Hematopoietic multipotent progenitor cell treated with erythropoietin and hydrocortisone succinate and interleukin-3 and kit ligand, for 4 days (in vitro differentiated cells): Measurements from ENCODE around the gene PIP4K2C.
"Not testable (repeated sequence)": the region's sequence is repeated elsewhere in the genome, so short reads cannot be mapped to it uniquely, and the experiment has no call there.

Source experiments
- DNase-seq: peaks from one replicate; pipeline ENCODE4 v3.0.0-alpha.2; 2015

PIP4K2C gene

GRCh38 chr12:57560516-57560915 is 30.5 kb upstream of the PIP4K2C start:
- no peak for DNase-seq

DNA sequence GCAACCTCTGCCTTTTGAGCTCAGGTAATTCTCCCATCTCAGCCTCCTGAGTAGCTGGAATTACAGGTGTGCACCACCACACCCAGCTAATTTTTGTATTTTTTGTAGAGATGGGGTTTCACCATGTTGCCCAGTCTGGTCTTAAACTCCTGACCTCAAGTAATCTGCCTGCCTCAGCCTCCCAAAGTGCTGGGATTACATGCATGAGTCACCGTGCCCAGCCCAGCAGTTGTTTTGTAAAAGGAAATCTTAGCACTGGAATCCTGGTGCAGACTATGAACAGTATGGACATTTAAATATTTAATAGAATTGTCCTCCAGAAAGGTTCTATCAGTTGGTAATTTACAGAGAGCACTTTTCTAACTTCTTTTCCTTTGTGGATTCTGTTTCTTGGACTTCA is 29.9 kb upstream of the PIP4K2C start:
- not testable (repeated sequence) for DNase-seq

- DNase-seq, result peak; percentile 35
Measured at GRCh38 chr12:57563358-57563757, 27.6 kb upstream of the PIP4K2C start.

DNA sequence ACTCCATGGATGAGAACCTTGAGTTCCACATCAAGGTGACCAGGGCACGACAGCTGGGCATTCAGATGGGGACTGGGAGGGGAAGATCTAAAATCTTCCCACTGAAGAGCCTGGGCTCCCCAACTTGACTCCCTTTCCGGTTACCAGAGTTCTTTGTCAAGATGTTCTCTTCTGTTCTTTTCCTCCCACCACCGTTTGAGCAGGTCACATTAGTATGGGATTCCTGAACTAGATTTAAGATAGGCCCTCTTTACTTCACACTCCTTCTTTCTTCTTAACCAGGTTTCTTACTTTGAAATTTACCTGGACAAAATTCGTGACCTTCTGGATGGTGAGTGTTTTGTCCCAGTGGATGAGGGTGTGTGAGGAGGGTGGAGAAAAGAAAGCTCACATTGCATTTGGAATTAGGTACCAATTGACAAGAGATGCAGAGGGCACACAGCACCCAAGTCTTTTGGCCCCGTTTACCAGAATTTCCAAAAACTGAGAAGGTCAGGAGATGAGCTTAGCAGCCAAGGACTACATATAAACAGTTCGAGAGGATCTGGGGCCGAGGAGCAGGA is 26.7 kb upstream of the PIP4K2C start:
- no peak for DNase-seq

GRCh38 chr12:57568838-57569237 is 22.2 kb upstream of the PIP4K2C start:
- DNase-seq, result no peak

DNA sequence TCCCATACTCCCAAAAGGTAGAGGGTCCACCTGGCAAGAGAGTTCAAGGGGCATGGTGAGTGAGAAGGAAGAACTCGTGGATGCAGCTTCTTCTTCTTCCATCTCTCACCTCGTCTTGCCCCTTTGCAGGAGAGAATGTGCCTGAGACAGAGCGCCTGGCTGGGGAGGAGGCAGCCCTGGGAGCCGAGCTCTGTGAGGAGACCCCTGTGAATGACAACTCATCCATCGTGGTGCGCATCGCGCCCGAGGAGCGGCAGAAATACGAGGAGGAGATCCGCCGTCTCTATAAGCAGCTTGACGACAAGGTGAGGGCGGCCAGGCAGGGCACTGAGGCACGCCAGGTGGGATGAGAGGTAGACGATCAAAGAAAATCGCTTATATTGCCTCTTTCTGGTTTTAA is 21.1 kb upstream of the PIP4K2C start:
- DNase-seq, result no peak

- DNase-seq, result not testable (repeated sequence)
Measured at GRCh38 chr12:57570438-57570837, 20.6 kb upstream of the PIP4K2C start.

DNA sequence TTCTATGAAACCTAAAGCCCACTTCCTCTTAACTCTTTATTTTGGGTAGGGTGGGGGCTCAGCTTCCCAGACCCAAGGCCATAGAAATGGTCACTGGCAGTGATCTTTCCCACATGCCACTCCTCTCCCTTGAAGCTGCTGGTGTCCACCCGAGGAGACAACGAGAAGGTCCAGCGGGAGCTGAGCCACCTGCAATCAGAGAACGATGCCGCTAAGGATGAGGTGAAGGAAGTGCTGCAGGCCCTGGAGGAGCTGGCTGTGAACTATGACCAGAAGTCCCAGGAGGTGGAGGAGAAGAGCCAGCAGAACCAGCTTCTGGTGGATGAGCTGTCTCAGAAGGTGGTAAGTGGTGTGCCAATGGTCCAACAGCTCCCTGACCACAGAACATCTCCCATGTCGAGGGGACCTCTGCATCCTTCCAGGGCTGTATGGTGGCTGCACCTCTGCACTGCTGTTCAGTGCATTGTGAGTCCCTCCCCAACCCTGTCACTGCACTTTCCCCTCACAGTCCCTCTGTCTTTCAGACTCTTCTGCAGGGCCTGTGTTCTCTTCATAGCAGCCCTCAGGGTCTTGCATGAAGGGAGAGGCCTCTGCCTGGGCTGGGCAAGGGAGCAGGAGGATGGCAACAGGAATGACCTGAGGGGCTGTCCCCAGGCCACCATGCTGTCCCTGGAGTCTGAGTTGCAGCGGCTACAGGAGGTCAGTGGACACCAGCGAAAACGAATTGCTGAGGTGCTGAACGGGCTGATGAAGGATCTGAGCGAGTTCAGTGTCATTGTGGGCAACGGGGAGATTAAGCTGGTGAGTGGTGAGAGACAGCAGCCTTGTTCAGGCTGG is 18.8 kb upstream of the PIP4K2C start:
- DNase-seq, result no peak

DNA sequence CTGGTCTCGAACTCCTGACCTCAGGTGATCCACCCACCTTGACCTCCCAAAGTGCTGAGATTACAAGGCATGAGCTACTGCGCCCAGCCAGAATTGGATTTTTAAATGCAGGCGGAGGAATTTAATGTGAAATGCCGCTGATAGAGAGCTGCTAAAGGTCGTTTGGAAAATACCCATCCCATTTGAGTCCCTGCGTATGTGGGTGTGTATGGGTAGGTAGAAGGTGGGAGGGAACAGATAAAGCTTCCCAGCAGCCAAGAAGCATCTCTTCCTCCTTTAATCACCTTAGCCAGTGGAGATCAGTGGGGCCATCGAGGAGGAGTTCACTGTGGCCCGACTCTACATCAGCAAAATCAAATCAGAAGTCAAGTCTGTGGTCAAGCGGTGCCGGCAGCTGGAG is 16.2 kb upstream of the PIP4K2C start:
- no peak for DNase-seq

GRCh38 chr12:57575771-57576612 is 15.0 kb upstream of the PIP4K2C start:
- DNase-seq, result no peak

DNA sequence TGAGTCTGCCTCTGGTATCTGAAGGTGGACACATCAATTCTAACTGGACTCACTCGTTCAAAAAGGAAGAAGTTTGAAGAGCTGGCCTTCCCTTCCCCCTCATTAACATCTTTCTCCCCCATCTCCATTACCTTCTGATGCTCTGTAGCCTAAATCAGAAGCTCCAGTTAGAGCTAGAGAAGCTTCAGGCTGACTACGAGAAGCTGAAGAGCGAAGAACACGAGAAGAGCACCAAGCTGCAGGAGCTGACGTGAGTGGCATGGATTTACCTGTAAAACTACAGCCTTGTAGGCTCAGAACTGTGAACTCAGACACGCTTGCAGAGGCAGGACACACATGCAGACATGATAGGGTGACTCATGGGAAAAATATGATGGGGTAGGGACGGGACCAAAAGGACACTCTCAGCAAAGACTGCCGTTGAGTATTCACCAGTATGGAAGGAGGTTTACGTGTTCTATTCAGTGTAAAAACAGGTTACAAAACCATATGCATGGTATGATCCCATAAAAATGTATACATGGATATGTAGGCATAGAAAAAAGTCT is 14.3 kb upstream of the PIP4K2C start:
- DNase-seq, result no peak

GRCh38 chr12:57577981-57578758 is 12.8 kb upstream of the PIP4K2C start:
- no peak for DNase-seq

DNA sequence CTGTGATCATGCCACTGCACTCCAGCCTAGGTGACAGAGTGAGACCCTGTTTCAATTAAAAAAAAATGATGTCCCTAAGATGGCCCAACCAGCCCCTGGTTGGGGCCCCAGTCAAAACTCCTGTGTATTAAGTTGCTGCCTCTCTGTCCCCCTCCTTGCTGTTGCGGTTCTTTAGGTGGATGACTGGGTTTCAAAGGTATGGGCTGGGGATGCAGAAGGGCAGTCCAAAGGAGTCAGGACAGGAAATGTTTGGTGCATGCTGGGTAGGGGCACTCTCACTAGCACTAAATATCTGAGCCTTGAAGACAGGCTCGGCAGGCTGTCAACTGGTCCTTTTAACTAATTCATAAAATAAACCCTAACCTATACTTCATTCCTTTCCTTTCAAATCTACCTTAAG is 12.0 kb upstream of the PIP4K2C start:
- DNase-seq, result no peak

- DNase-seq, result no peak
Measured at GRCh38 chr12:57579677-57580465, 11.1 kb upstream of the PIP4K2C start.

- no peak for DNase-seq
Measured at GRCh38 chr12:57580466-57580795, 10.6 kb upstream of the PIP4K2C start.

- no peak for DNase-seq
Measured at GRCh38 chr12:57581802-57582201, 9.2 kb upstream of the PIP4K2C start.

GRCh38 chr12:57582440-57582839 is 8.6 kb upstream of the PIP4K2C start:
- DNase-seq, result no peak

DNA sequence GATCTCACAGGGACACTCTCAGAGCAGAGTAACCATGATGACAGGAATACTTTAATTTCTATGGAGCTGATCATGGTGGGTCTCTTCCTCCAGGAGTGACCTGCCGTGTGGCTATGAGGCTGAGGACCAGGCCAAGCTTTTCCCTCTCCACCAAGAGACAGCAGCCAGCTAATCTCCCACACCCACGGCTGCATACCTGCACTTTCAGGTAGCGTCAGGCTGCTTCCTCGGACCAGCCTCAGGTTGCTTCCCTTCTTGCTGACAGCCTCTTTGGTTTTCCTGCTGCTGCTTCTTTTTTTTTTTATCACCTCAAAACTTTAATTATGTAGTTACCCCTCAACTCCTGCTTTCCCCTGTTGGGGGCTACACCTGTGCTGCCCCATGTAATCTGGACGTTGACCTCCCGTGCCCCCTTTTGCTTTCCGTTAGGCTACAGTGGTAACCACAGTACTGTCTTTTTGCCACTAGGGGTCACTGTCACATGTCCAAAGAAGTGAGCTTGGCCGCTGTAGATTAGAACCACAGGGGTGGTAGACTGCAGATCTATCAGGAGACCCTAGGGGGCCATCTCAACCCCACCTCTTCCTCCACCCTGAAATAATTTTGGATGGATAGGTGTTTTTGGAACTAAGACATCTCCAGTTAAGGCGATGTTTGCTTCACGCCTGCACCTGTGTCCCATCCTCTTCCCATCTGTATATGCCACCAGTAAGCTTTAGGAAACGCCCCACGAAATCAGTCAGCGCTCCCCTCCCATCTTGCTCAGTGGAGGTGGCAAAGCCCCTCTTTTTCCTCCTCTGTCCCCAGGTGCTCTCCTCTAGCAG is 7.8 kb upstream of the PIP4K2C start:
- DNase-seq, result peak; percentile 95

DNA sequence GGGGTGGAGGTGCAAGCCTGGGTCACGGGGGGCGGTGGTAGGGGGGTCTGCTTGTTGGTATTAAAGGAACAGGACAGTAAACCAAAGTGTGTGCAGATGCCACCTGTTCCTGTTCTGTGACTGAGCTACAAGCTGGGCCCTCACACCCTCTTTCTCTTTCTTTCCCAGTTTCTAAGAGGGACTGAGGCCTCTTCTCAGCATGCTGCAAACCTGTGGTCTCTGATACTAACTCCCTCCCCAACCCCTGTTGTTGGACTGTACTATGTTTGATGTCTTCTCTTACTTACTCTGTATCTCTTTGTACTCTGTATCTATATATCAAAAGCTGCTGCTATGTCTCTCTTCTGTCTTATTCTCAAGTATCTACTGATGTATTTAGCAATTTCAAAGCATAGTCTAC is 6.9 kb upstream of the PIP4K2C start:
- DNase-seq, result no peak

GRCh38 chr12:57584690-57585089 is 6.3 kb upstream of the PIP4K2C start:
- no peak for DNase-seq

DNA sequence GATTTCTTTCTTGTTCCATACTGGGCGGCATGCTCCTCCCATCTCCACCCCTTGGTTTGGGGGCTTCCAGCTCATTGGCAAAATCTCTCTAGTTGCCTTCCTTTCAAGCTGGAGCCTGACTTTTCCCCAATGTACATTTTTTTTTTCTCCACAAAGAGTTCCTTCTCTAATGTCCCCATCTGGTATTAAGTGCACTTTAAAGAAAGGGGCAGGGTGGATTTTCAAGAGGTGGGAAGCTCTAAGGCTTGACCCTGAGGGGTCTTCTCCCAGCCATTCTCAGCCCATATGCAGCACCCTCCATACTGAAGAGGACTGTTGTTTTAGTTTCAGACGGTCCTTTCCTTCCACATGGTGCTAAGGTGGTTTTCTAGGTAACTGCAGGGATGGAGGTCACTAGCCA is 5.8 kb upstream of the PIP4K2C start:
- DNase-seq, result no peak
